T-helper 2 cell treated with Interferon-gamma antibody and Interleukin-4, amounts not matched to agents 100 ng/mL and 5 ng/mL, for 36 hours (primary cell): ENCODE data around the gene ABCG8. TPM values are rescaled to one million over a fixed set of nuclear protein-coding genes. Genes with fewer than 3 reads are reported as not detected.

Experiments used
- intact Hi-C: fragments of 100-400 bp; cut with micrococcal nuclease; formaldehyde crosslinking; loops from one replicate; pipeline ENCODE4 v1.15.1; 2023
- total RNA-seq: library from RNA; stranded (reverse); gene quantifications from 2 replicates; pipeline ENCODE4 v1.2.3, GENCODE V29; 2022

ABCG8 gene
- 0.09 TPM in 1 of 2 replicates, not detected in the other for total RNA-seq

GRCh38 chr2:43838560-43839267 lies at the start of gene ABCG8, which contains the start of gene ABCG5:
ABCG8 (plus strand) TSS chr2:43838971; CDS start chr2:43839054, 83 bp downstream.
ABCG5 (minus strand) TSS chr2:43838839; CDS start chr2:43838679, 160 bp downstream.
- intact Hi-C loops: no loop called here

- intact Hi-C loops: no loop called here
Observed at GRCh38 chr2:43790147-43790546, 48.6 kb upstream of the ABCG8 start.

- intact Hi-C loops: no loop called here
Observed at GRCh38 chr2:43791035-43791765, 47.6 kb upstream of the ABCG8 start.

DNA sequence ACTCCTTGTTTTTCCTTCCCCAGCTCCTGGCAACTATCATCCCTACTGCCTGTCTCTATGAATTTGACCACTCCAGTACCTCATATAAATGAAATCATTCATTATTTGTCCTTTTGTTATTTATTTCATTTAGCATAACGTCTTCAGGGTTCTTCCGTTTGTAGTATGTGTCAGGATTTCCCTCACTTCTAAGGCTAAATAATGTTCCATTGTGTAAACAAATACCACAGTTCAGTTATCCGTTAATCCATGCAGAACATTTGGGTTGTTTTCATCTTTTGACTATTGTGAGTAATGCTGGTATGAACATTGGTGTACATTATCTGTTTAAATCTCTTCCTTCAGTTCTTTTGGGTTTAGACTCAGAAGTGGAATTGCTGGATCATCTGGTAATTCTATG lies 46.1 kb upstream of the ABCG8 start:
- intact Hi-C loops: no loop called here

DNA sequence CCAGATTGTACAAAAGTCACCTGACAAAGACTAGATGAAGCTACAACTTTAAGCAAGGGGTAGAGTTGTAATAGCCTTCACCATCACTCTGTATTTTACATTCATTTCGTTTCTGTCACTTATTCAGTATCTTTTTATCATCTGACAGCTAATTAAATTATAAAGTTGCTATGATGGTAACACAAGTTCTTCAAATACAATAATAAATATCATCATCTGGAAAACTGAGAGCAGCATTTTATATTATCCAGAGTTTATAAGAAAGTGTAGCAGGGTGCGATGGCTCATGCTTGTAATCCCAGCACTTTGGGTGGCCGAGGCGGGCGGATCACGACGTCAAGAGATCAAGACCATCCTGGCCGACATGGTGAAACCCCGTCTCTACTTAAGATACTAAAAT lies 43.8 kb upstream of the ABCG8 start:
- intact Hi-C loops: no loop called here

GRCh38 chr2:43796206-43796605 lies 42.6 kb upstream of the ABCG8 start:
- intact Hi-C loops: no loop called here

GRCh38 chr2:43798300-43798699 lies 40.5 kb upstream of the ABCG8 start:
- intact Hi-C loops: no loop called here

- intact Hi-C loops: no loop called here
Observed at GRCh38 chr2:43800894-43801293, 37.9 kb upstream of the ABCG8 start.

DNA sequence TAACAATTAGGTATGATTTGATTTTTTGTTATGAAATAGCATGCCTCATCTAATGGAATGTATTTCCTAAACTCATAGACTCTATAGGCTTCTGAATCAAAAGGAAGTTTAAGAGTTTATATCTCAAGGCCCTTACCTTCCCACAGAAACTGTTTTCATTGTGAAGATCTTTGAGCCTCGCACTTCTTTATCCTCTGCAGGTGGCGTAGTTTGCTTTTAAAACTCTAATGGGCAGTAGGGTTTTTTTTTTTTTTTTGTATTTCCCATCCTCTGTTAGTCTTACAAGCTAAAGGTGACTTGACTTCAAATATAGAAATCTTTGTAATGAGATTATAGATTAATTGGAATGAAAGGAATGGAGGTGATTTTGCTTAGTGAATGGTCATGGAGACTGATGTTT lies 36.6 kb upstream of the ABCG8 start:
- intact Hi-C loops: no loop called here

DNA sequence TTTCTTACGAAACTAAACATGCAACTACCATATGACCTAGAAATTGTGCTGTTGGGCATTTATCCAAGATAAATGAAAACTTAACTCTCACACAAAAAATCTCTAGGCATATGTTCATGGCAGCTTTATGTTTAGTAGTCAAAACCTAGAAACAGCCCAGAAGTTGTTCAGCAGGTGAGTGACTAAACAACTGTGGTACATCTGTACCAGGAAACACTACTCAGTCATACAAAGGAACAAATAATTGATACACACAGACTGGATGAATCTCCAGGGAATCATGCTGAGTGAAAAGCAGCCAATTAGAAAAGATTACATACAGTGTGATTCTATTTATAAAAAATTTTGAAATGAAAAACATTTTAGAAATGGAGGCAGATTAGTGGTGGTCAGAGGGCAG lies 35.7 kb upstream of the ABCG8 start:
- intact Hi-C loops: no loop called here

GRCh38 chr2:43806719-43807031 lies 32.1 kb upstream of the ABCG8 start:
- intact Hi-C loops: no loop called here

GRCh38 chr2:43810452-43810851 lies 28.3 kb upstream of the ABCG8 start:
- intact Hi-C loops: no loop called here

- intact Hi-C loops: no loop called here
Observed at GRCh38 chr2:43810888-43811287, 27.9 kb upstream of the ABCG8 start.

DNA sequence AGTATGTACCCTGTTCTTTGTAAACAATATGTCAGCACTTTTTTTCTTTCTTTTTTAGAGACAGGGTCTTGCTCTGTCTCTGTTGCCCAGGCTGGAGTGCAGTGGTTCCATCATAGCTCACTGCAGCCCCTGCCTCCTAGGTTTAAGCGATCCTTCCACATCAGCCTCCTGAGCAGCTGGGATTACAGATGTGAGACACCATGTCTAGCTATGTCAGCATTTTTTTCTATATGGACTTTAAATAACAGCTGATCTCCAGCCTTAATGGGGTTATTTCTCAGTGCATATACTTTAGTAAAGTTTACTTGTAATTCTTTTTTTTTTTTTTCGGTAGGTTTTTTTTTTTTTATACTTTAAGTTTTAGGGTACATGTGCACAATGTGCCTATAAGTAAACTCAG lies 26.8 kb upstream of the ABCG8 start:
- intact Hi-C loops: no loop called here

- intact Hi-C loops: no loop called here
Observed at GRCh38 chr2:43812947-43813346, 25.8 kb upstream of the ABCG8 start.

DNA sequence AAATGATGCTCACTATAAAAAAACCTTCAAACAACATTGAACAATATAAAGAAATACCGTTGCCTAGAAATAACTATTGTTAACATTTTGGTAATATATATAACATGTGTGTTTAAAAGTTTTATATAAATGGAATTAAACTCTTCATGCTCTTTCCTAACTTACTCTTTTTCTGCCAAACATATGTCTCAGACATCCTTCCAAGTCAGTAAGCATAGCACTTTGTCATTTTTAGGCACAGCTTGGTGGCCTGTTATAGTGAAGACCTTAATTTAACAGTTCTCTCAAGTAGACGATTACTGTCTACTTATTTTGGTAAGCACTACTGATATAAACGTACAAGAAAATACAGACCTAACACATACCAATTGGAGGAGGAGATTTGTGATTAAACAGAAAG lies 24.1 kb upstream of the ABCG8 start:
- intact Hi-C loops: no loop called here

GRCh38 chr2:43818761-43819160 lies 20.0 kb upstream of the ABCG8 start:
- intact Hi-C loops: no loop called here

- intact Hi-C loops: no loop called here
Observed at GRCh38 chr2:43819491-43820163, 19.1 kb upstream of the ABCG8 start.

DNA sequence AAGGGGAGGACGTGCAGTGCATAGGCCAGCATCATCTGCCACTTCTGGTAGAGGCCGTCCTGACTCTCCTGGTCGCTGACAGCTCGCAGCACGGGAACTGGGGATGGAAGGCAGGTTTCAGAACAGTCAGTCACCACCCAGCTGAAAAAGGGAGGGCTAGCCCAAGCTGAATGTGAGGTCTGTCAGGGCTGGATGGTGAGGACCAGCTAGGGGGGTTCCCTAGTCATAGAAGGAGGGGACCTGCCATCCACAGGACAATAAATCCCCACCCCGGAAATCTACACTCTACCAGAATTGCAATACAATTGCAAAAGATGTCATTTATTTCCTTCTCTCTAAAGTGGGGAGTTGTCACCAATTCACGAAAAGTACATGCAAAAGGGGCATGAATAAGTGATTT lies 15.9 kb upstream of the ABCG8 start:
- intact Hi-C loops: no loop called here

GRCh38 chr2:43823751-43824150 lies 15.0 kb upstream of the ABCG8 start:
- intact Hi-C loops: no loop called here

DNA sequence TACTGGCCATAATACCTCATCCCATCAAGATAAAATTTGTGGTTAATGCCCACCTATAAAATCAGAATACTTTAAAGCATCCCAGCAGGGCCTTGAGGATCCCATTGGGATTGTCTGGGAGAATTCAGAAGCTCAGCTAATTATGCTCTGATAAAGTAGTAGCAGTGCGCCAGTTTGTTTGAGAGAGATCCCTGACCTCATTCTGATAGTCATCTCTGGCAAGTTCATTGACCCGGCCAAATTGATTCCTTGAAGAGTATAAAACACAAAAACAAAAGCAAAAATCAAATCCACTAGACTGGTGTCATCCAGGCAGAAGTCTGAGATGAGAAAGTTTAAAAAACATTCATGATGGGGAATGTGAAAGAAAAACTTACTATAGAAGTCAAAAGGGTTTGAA lies 14.3 kb upstream of the ABCG8 start:
- intact Hi-C loops: no loop called here

GRCh38 chr2:43824951-43825493 lies 13.7 kb upstream of the ABCG8 start:
- intact Hi-C loops: no loop called here
